ENCODE data around the gene SPDEF. TPM values are rescaled to one million over a fixed set of nuclear protein-coding genes. Genes with fewer than 3 reads are reported as not detected.
A peak's percentile ranks its signal among the peaks of the same experiment; 100 is the strongest.

Gene SPDEF
- total RNA-seq (2016; rRNA removed; fragmentation: Illumina TruSeq; extraction: Trizol) (not detected in 2 replicates), polyA plus RNA-seq (2011; rRNA removed) (0.03 TPM in 1 of 2 replicates, not detected in the other), polyA minus RNA-seq (2011; rRNA and poly(A)+ RNA removed; ENCODE audit: low replicate concordance) (not detected in 2 replicates), Bru-seq, nascent RNA (percentile 20 among the genes with signal in this experiment), BruChase-seq, experiment 1, labeled RNA remaining after a 6-hour chase (percentile 29 among the genes with signal in this experiment), BruChase-seq, experiment 2, labeled RNA remaining after a 2-hour chase (percentile 22 among the genes with signal in this experiment)
- total RNA-seq (2016; cell fraction: cytosol; rRNA removed; fragmentation: Illumina TruSeq; extraction: Trizol; ENCODE audit: low read depth): not detected in 2 replicates
- not detected in 2 replicates for total RNA-seq (2016; cell fraction: insoluble cytoplasmic fraction; rRNA removed; fragmentation: Illumina TruSeq; extraction: Trizol)
- total RNA-seq (2016; cell fraction: membrane; rRNA removed; fragmentation: Illumina TruSeq; extraction: Trizol): not detected in 2 replicates
- total RNA-seq (2016; cell fraction: nucleus; rRNA removed; fragmentation: Illumina TruSeq; extraction: Trizol): not detected in 2 replicates
- polyA plus RNA-seq (2011; cell fraction: cytosol; rRNA removed): not detected in 2 replicates
- 0.07 and 0.08 TPM in 2 replicates for polyA plus RNA-seq (2011; cell fraction: nucleus; rRNA removed)
- polyA plus RNA-seq (2012): not detected in 2 replicates
- polyA plus RNA-seq (2016; cell fraction: cytosol; fragmentation: Illumina TruSeq; extraction: Trizol; ENCODE audit: low read depth): not detected in 2 replicates
- polyA plus RNA-seq (2016; cell fraction: insoluble cytoplasmic fraction; fragmentation: Illumina TruSeq; extraction: Trizol; ENCODE audit: low read depth): not detected in 2 replicates
- polyA plus RNA-seq (2016; cell fraction: membrane; fragmentation: Illumina TruSeq; extraction: Trizol; ENCODE audit: low read depth): not detected in 2 replicates
- polyA plus RNA-seq (2016; cell fraction: nucleus; fragmentation: Illumina TruSeq; extraction: Trizol; ENCODE audit: insufficient read depth, low read depth): not detected in 2 replicates
- not detected in 2 replicates for polyA minus RNA-seq (2011; cell fraction: cytosol; rRNA and poly(A)+ RNA removed)
- polyA minus RNA-seq (2011; cell fraction: nucleus; rRNA and poly(A)+ RNA removed): not detected in 2 replicates
- long read RNA-seq, experiment 1: 0 reads
- long read RNA-seq, experiment 2, partial matches to known transcripts: 0 of 1 reads
- long read RNA-seq, experiment 2, other reads (novel, unspliced or antisense): 1 of 1 reads

- Histone ChIP-seq H3K27me3 (ENCODE audit: control insufficient read depth in 1 of 2, insufficient read depth in 2 of 2, low read length in 2 of 2) (peaks cover 26 to 64% of the 10 kb centered on the region in 2 experiments), H3K79me2 (ENCODE audit: insufficient read depth, low read length) (no peaks in the 10 kb centered on the region), H3K9me3 (ENCODE audit: low read length) (no peaks in the 10 kb centered on the region), H2AFZ (ENCODE audit: low read length) (no peak within 1 kb of the TSS), H3K4me3 (replicated peaks in 1 of 3; ENCODE audit: insufficient read depth in 1 of 3, low read depth in 2 of 3, low read length in 3 of 3) (no peak within 1 kb of the TSS), H3K27ac (ENCODE audit: extremely low read length, insufficient read depth, low read length) (no peak within 1 kb of the TSS), H3K9ac (ENCODE audit: insufficient read depth, low read depth, low read length) (no peak within 1 kb of the TSS), H4K20me1 (ENCODE audit: insufficient read depth, low read length) (no peaks in the 10 kb centered on the region), H3K36me3 (replicated peaks in 1 of 2; ENCODE audit: control insufficient read depth in 1 of 2, insufficient read depth in 2 of 2, low read length in 2 of 2) (no peaks in the 10 kb centered on the region), H3K4me2 (ENCODE audit: low read depth, low read length) (0 out of 2 replicates have a peak within 1 kb of the TSS, but pooled peaks have one; percentile 10), H3K4me1 (ENCODE audit: insufficient read depth, low read length) (peaks cover 29% of the 10 kb centered on the region)
- no peak for FAIRE-seq
- DNase-seq (ENCODE audit: low spot score): peak; percentile 22
- in situ Hi-C loops (cut with HindIII; ENCODE audit: extremely low pct_ligation_motif_present, low pct_unique_long_range_greater_than_20kb) (no loop called here), intact Hi-C loops (cut with micrococcal nuclease; ENCODE audit: unreplicated experiment) (no loop called here)
- 20% methylated on average over 6 of the region's 6 CpGs for WGBS (ENCODE audit: low lambda C conversion rate)
- ChIA-PET CTCF (ENCODE audit: low intra/inter-chr PET ratio, low total read pairs) (no interaction called here), POLR2A (no interaction called here)
- peak; percentile 48 for ATAC-seq
- no TSS peak for BruUV-seq (replicated peaks)
- TF ChIP-seq ZNF547 (CRISPR knock-in tag; IDR thresholded peaks at IDR 0.05) (no peak), ZNF652 (CRISPR knock-in tag; IDR thresholded peaks at IDR 0.05; ENCODE audit: borderline replicate concordance, low read depth) (peak; percentile 85), FOXA1 (IDR thresholded peaks at IDR 0.05) (no peak), FOXA1 (CRISPR knock-in tag; IDR thresholded peaks at IDR 0.05) (peak; percentile 18; the same call in 1 of the 2 replicates), FOXA3 (CRISPR knock-in tag; IDR thresholded peaks at IDR 0.05) (no peak), ELF1 (CRISPR knock-in tag; IDR thresholded peaks at IDR 0.05) (no peak), ZNF850 (CRISPR knock-in tag; conservative IDR thresholded peaks at IDR 0.05) (no peak)
Measured at GRCh38 chr6:34556031-34556471, at the start of gene SPDEF. SPDEF (minus strand) TSS chr6:34556329; CDS start chr6:34544455, 11,874 bp downstream.

Measured in HepG2 (cell line).